ENCODE results near the gene SSBP3. TPM values are rescaled to one million over a fixed set of nuclear protein-coding genes. Genes with fewer than 3 reads are reported as not detected.

Gene SSBP3
- total RNA-seq, 1 donor from 2014 or later, result 7.8 TPM

DNA sequence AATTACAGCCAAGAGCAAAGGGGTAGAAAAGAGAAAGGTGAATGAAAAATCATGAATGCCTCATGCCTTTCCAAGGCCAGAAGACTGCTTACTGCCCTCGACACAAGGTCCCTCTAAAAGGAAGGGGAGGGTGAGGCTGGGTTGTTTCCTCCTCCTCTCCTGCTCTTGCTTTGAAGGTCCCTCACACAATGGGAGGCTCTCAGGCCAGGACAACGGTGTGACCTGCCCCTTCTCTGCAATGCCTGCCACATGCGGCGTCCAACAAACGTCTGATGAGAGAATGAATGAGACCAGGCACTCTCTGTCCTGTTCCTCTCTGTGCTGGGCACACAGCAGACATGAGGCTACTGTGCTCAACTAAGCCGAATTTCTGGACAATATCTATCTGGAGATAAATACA lies 51.3 kb downstream of the SSBP3 start:
- no peak for DNase-seq (ENCODE audit: low read depth)
- TF ChIP-seq, protein P1, sequence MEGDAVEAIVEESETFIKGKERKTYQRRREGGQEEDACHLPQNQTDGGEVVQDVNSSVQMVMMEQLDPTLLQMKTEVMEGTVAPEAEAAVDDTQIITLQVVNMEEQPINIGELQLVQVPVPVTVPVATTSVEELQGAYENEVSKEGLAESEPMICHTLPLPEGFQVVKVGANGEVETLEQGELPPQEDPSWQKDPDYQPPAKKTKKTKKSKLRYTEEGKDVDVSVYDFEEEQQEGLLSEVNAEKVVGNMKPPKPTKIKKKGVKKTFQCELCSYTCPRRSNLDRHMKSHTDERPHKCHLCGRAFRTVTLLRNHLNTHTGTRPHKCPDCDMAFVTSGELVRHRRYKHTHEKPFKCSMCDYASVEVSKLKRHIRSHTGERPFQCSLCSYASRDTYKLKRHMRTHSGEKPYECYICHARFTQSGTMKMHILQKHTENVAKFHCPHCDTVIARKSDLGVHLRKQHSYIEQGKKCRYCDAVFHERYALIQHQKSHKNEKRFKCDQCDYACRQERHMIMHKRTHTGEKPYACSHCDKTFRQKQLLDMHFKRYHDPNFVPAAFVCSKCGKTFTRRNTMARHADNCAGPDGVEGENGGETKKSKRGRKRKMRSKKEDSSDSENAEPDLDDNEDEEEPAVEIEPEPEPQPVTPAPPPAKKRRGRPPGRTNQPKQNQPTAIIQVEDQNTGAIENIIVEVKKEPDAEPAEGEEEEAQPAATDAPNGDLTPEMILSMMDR (conservative IDR thresholded peaks at IDR 0.05; ENCODE audit: low read depth, low read length), result no peak
- no peak overlapping the region for H3K4me3 ChIP-seq (ENCODE audit: low read depth, low read length)

DNA sequence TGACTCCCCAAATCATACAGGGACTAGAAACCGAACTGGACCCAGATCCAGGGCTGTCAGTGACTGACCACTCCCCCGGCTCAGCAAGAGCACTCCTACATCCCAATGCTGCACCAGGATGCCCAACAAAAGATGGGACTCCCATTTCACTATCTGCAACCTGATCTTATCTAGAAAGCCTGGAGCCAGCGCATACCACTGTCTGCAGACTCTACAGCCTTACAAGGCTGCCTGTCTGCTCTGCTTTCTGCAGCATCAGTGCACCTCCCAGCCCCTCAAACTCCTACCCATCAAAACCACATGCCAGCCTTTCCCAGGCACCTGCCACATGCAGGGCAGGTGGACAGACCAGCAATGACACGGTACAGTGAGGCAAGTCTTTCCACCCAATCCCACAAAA lies 52.2 kb downstream of the SSBP3 start:
- TF ChIP-seq, protein P1 (conservative IDR thresholded peaks at IDR 0.05; ENCODE audit: low read depth, low read length), result no peak
- DNase-seq (ENCODE audit: low read depth), result no peak
- no peak overlapping the region for H3K4me3 ChIP-seq (ENCODE audit: low read depth, low read length)

DNA sequence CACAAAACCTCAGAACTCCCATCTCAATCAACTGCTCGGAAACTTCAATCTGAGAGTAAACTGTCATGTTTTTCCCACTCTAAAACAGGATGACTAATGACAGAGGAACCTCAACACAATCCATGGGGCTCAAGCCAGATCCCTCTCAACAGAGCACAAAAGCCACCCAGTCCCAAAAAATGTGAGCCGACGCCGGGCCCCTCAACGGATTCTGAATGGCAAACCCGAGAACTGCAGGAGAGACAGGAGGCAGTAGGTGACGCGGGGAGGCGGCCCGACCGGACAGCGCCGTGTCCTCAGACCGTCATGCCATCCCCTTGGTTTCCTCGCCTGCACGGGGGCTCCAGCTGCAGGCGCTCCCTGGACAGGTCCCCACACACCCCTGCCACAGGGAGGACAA lies 53.4 kb downstream of the SSBP3 start:
- no peak for DNase-seq (ENCODE audit: low read depth)
- TF ChIP-seq, protein P1 (conservative IDR thresholded peaks at IDR 0.05; ENCODE audit: low read depth, low read length), result no peak

DNA sequence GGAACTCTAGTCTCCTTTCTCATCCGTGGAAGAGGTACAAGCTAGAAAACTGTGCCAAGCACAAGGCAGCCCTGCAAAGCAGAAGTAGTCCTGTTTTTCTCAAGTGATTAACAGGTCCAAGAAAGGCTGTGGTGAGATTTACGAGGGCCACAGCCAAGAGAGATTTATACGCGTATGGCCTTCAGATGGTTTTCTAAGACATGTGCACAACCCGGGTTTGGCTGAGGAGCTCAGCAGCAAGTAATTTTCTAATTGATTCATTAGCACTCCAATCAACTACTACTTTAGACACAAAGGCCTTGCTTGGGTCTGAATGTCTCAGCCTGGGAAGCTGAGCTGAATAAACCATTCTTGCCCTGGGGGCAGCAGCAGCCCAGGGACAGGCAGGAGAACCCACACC lies 55.8 kb downstream of the SSBP3 start:
- H3K4me3 ChIP-seq (ENCODE audit: low read depth, low read length), result no peak overlapping the region
- DNase-seq (ENCODE audit: low read depth), result no peak
- TF ChIP-seq, protein P1 (conservative IDR thresholded peaks at IDR 0.05; ENCODE audit: low read depth, low read length), result no peak

More for the DNA sequence above, 53.4 kb downstream of the SSBP3 start:
- H3K4me3 ChIP-seq (ENCODE audit: low read depth, low read length), result no peak overlapping the region

DNA sequence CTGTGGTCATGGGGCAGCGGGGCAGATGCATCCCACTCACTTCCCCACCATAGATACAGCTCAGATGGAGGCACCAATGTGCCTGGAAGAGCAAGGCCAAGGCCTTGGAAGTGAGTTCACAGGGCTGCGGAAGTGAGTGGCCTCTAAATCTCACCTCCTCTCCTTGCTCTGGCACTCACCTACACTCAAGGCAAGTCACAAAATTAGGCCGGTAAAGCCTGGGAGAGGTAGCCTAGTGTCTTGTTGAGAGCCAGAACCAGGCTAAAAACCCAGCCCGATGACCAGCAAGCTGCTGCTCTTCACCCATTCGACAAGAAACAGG lies 57.5 kb downstream of the SSBP3 start:
- TF ChIP-seq, protein P1 (conservative IDR thresholded peaks at IDR 0.05; ENCODE audit: low read depth, low read length), result no peak
- DNase-seq (ENCODE audit: low read depth), result no peak
- no peak overlapping the region for H3K4me3 ChIP-seq (ENCODE audit: low read depth, low read length)

DNA sequence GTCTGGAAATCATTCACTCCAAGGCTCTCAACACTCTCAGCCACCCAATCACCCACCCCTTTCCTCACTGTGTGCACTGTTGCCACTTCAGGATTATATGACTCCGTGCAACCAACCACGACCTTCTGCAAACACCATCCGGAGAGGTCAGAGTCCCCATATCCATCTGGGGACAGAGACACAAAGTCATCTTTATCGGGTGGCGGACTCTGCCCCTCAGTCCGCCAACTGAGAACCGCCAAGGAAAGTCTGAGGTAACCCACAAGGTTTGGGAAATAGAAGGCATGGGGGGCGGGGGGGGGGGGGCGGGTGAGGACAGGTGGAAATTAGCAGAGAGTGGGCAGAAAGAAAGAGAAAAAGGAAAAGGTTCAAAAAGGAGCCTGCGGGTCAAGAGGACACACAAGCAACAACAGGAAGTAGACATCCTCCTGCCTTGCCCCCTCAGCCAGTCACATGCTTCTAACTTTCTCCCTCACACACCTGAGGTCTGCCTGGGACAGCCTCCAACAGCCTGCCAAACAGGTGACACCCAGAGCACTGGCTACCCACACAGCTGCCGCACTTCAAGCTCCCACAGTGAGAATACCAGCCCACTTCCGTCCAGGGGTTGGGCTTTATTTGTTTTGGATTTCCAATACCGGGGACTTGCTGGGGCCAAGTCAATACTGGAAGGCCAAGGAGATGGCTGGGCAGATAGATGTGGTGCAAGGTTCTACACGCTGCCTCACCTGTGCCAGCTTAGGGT lies 58.1 kb downstream of the SSBP3 start:
- no peak for DNase-seq (ENCODE audit: low read depth)
- TF ChIP-seq, protein P1 (conservative IDR thresholded peaks at IDR 0.05; ENCODE audit: low read depth, low read length), result no peak
- no peak overlapping the region for H3K4me3 ChIP-seq (ENCODE audit: low read depth, low read length)

Measured in epithelial cell of proximal tubule (primary cell).